ENCODE results near the gene WFDC6.
"Not testable (repeated sequence)": the region's sequence is repeated elsewhere in the genome, so short reads cannot be mapped to it uniquely, and the experiment has no call there.

Gene WFDC6

GRCh38 chr20:45539382-45539781, at the start of gene WFDC6:
TSS of gene WFDC6 (minus strand) at chr20:45539482. CDS start at chr20:45539407, 75 bp downstream.
- TF ChIP-seq, protein P1, sequence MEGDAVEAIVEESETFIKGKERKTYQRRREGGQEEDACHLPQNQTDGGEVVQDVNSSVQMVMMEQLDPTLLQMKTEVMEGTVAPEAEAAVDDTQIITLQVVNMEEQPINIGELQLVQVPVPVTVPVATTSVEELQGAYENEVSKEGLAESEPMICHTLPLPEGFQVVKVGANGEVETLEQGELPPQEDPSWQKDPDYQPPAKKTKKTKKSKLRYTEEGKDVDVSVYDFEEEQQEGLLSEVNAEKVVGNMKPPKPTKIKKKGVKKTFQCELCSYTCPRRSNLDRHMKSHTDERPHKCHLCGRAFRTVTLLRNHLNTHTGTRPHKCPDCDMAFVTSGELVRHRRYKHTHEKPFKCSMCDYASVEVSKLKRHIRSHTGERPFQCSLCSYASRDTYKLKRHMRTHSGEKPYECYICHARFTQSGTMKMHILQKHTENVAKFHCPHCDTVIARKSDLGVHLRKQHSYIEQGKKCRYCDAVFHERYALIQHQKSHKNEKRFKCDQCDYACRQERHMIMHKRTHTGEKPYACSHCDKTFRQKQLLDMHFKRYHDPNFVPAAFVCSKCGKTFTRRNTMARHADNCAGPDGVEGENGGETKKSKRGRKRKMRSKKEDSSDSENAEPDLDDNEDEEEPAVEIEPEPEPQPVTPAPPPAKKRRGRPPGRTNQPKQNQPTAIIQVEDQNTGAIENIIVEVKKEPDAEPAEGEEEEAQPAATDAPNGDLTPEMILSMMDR (IDR thresholded peaks at IDR 0.05; ENCODE audit: low read depth, low read length) = no peak
- DNase-seq (ENCODE audit: extremely low read depth, low read depth) = no peak

DNA sequence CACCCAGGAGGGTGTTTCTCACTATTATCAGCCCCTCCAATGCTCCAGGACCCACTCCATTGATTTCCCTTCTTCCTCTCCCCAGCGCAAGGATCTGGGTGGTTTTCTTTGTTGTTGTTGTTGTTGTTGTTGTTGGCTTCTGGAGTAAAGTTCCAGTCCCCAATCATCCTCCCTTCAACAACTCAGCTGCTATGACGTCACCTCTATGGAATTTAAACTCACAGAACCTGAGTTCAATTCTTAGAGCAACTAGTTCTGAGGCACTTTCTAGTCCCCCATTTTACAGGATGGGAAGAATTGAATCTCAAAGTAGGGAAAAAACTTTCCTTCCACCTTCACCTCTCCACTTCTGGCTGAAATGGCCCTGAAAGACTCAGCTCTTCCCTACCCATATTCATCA, 49.5 kb upstream of the WFDC6 start:
- TF ChIP-seq, protein P1 (IDR thresholded peaks at IDR 0.05; ENCODE audit: low read depth, low read length) = no peak
- no peak for DNase-seq (ENCODE audit: extremely low read depth, low read depth)

- DNase-seq (ENCODE audit: extremely low read depth, low read depth) = not testable (repeated sequence)
These were observed 46.7 kb upstream of the WFDC6 start for GRCh38 chr20:45585986-45586385.

GRCh38 chr20:45584294-45584693, 45.0 kb upstream of the WFDC6 start:
- not testable (repeated sequence) for DNase-seq (ENCODE audit: extremely low read depth, low read depth)

DNA sequence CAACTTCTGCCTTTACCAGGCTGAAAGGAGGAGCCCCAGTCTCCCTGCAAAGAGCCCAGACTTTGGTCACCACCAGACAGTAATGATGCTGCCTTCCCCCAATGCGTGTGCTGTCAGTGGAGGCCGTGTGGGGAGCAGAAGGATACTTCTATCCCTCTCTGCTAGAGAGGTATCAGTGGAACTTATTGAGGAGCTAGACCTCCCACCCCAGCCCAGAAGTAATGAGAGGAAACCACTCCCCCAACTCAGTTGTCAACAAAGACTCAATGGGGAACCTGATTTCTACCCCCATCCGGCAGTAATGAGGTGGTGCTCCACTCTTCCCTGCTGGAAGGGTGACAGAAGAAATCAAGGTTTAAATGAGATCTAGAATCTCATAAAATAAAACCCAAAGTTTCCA, 44.2 kb upstream of the WFDC6 start:
- no peak for DNase-seq (ENCODE audit: extremely low read depth, low read depth)
- TF ChIP-seq, protein P1 (IDR thresholded peaks at IDR 0.05; ENCODE audit: low read depth, low read length) = no peak

GRCh38 chr20:45581702-45582101, 42.4 kb upstream of the WFDC6 start:
- DNase-seq (ENCODE audit: extremely low read depth, low read depth) = no peak
- TF ChIP-seq, protein P1 (IDR thresholded peaks at IDR 0.05; ENCODE audit: low read depth, low read length) = no peak

GRCh38 chr20:45579184-45579583, 39.9 kb upstream of the WFDC6 start, which contains the start of gene WFDC8:
TSS of gene WFDC8 (minus strand) at chr20:45579284. CDS start at chr20:45579247, 37 bp downstream.
- DNase-seq (ENCODE audit: extremely low read depth, low read depth) = no peak
- TF ChIP-seq, protein P1 (IDR thresholded peaks at IDR 0.05; ENCODE audit: low read depth, low read length) = no peak

DNA sequence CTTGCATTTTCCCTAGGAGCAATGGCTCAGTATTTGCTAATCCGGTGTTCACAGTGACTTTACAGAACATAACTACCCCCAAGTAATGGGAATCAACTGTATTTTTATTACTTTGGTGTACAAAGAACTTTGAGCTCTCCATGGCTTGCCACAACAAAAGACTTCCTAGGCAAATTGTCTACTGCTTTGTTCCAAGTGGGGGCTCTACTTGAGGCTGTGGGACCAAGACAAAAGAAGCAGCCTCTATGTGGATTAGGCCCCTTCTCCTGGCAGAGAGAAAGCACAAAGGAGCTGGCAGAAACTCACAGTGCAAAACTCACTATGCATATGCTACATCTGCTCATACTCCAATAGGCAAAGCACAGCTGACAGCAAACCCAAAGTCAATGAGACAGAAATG, 38.9 kb upstream of the WFDC6 start:
- no peak for DNase-seq (ENCODE audit: extremely low read depth, low read depth)
- TF ChIP-seq, protein P1 (IDR thresholded peaks at IDR 0.05; ENCODE audit: low read depth, low read length) = no peak

All from AG09319 (cell line).